Stimulated activated CD4-positive, alpha-beta T cell treated with anti-CD3 and anti-CD28 coated beads, Interleukin-4, amount 100 ng/mL, for 48 hours (primary cell): ENCODE results near the gene FBXO31.

Experiments
- DNase-seq, 2 donors: peaks; one replicate each; pipeline ENCODE4 v3.0.0-alpha.2; 2020; ENCODE audit warnings: low read depth in 2 of 2

FBXO31 gene

DNA sequence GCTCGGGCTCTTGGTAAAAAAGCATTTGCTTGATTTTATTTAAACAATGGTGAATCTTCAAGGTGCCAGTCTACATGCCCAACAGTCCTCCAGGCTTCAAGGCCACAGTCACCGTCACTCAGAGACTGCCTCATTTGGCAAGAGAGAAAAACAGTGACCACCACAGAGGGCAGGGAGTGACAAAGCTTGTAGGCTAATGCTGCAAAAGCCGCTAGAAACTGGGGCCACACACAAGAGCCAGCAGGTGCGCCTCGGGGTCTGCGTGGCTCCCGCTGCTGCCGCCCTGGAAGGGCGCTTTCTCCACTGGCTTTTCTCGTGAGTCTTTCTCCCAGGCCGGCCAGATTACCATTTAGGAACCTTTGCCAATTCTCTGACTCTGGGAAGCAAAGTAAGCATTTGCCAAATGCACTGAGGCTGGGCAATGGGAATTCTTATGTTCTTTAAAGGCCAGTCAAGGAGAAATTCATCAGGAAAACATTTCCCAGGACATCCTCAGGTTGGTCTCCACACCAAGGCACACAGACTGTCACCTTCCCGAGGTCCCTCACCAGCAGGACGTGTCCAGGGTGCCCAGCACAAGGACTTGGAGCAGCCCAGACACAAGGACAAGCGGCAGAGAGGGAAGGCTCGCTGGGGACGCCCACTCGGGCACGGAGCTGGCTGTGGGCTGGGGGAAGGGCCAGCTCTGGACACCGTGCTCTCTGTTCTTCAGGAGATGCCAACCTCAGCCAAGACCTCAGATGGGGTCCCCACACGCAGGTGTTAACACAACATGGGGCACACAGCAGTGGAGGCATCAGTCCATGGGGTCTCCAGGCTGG, 53.9 kb downstream of the FBXO31 start:
- DNase-seq, result no peak

DNA sequence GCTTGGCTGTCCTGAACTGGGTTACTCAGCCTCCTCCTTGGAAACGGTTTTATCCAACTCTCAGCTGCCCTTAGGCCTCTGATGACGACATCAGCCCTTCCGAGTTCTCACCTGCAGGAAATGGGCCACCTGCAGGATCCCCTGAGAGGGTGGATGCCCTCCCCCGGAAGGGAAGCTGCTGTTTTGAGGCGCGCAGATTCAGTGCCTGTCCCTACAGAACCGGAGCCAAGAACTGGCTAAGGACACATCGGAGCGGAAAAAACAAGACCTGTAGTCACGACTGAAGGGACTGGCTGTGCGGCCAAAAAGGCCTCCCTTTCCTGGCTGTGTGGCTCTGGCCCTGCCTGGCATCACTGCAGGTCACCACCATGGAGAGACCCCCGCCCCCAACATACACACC, 54.7 kb downstream of the FBXO31 start:
- no peak for DNase-seq

DNA sequence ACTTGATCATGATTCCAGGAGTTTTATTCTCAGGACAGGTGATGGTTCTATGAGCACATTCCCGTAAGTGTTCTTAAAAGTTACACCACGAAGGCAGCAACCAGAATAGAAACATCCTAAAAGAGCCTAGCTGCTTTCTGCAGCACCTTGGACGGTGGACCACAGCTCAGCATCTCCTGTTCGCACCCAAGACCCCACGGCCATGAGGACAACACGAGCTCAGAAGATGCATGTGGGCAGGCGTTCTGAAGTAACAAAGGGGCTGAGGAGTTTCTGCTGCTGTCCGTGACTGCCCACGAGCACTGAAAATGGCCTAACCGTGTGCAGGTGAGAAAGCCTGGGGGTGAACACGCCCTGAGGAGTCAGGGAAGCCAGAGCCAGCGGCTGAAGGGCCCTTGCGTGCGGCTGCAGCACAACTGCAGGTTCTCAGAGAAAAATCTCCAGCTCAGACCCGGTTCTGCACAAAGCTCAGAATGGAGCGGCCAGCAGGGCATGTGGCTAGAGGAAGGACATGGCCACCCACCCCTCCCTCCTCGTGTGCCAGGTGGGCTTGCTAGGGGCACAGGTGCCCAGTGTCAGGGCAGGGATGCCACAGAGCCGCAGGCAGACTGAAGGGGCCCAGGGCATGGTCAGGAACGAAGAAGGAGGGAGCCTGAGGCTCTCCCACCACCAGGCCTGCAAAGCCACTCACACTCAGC, 55.6 kb downstream of the FBXO31 start:
- DNase-seq, result no peak

DNA sequence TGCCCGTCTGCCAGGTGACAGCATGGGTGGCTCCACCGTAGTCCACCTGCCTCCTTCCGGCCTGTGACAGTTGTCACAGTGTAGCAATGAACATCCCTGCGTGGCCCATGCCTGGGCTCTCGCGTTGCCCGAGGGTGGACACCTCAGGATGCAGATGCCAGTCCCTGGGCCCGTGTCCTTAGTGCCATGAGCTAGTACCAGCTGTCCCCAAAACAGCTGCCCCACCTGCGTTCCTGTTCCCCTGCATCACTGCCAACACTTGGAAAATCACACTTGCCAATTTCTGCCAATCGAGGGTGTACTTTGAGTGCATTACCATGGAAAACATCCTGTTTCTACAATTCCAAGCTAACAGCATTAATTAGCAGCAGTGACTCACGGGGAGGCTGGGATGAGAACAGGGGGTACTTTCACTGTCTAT, 57.4 kb downstream of the FBXO31 start:
- DNase-seq, result no peak

DNA sequence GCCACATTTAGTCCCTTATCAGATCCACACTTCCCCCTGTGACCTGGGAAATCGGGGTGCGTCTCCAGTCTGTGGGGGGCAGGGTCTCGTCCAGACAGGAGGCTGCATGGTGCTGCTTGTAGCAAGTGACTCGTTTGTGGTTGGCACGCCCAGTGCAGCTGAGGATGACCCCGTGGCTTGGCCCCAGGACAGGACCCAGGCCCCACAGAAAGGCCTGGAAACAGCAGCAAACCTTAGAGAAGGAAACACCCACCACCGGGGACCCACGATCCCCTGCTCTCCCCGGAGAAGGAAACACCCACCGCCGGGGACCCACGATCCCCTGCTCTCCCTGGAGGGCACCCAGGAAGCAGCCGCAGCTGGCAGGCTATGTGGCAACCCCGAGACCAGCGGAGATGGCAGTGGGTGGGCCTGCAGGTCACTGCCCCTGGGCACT, 58.1 kb downstream of the FBXO31 start:
- DNase-seq, result no peak

DNA sequence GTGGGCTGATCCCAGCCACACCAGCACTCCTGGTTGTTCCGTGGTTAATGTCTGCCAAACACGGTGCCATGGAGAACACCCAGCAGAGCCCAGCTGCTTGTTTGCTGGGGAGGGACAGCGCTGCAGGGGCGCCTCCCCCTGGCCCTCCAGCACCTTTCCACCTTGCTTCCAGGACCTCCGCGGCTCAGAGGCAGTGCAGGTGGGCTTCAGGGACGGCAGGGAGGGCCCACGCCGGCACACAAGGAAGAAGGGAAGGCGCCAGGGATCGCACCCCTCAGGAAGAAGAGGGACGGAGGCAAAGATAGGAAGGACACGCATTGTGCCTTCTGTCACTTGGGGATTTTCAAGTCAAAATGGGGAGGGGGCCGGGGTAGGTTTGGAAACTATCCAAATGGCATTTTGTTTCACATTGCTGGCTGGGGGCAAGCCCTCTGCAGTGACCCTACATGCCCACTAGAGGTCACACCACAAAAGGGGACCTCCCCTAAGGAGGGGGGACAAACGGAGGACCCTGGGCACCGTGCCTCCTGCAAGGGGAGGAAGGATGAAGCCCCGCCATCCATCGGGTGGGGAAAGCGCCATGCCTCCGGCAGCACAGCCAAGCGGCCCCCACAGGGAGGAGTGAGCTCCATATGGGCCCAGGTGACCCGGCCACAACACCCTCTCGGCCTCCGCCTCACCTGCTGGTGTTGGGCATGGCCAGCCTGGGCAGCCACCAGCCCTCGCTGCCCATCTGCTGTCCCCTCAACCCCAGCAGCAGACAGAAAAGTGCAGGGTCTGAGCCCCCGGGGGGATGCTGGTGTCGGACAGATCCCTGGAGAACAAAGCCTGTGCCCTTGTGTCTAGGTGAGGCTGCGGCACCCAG, 58.9 kb downstream of the FBXO31 start:
- peak; percentile 8 to 29 for DNase-seq

DNA sequence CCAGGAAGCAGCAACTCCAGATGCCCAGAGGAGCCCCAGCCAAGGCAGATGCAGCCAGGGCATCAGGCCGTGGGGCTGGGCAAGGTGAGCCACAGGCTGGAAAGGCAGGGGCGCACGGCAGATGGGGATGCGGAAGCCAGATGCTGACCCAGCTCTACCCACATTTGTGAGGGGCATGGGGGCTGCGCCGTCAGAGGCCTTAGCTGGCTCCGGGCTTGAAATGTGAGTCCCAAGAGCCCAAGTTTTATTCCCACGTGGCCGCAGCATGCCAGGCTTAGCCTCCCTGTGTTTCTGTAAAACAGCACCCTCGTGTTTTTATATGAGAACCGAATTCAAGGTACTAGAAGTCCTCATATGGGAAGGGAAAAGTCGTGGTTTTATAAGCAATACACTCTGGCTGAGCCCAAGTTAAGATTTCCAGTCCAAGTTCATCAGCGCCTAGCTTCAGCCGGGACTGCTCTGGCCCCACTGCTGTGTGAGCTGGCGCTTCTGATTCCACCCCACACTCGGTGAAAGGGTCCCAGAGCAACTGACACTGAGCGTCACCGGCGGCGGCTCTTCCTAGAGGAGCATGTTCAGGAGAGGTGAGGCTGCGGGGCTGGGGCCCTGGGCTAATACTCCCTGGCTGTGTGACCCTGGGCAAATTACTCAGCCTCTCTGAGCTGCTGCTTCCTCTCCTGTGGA, 59.7 kb downstream of the FBXO31 start:
- DNase-seq, result no peak

DNA sequence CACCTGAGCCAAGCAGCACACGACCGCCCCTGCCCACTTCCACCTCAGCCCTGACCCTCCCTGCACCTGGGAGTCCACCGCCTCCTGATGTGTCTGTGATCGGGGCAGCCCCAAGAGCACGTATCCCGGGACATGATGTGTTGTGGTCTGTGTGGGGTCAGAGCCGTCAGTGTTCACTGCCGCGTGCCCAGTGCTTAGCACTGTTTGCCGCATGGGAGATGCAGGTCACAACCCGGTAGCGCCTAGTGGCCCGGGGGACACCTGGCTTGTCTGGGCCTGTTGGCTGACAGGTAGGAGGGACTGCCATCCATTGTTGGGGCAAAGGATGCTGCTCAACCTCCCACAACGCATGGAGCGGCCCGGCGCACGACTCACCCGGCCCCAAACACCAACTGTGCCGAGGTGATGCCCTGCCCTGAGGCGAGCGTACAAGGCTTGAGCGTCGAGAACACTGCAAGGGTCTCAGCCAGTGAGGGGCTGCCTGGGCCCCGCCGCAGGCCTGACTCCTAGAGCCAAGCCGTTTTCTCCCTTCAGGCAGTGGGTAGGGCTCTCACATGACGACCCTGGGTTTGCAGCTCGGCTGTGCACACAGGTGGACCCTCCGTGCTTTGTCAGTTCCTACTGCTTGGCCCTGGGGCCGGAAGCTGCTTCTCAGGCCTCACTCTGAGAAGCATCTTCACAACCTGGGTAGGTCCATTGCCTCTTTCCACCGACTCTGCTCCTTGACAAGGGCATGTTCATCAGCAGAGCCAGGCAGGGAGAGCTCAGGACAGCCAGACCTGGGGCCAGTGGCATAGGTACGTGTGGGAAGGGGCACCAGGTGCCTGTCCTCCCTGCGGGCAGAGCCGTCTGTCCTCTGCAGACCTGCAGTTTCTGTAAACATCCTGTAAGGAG, 60.5 kb downstream of the FBXO31 start:
- no peak for DNase-seq

DNA sequence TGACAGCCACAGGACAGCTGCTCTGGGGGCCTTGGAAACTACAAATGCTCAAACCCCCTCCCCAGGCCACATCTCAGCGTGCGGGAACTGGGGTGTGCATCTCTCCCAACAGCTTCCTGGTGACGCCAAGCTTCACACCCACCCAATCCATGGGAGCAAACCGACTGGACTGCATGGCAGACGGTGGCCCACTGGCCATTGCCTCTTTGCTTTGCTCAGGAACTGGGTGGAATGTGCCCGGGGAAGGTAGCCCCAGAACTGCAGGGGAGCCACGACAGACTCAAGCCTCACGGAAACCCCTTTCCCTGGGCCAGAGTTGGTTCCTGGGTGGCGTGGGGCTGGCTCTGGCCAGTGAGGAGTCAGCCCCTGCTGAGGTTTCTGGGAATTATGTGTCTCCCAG, 61.2 kb downstream of the FBXO31 start:
- DNase-seq, result no peak

DNA sequence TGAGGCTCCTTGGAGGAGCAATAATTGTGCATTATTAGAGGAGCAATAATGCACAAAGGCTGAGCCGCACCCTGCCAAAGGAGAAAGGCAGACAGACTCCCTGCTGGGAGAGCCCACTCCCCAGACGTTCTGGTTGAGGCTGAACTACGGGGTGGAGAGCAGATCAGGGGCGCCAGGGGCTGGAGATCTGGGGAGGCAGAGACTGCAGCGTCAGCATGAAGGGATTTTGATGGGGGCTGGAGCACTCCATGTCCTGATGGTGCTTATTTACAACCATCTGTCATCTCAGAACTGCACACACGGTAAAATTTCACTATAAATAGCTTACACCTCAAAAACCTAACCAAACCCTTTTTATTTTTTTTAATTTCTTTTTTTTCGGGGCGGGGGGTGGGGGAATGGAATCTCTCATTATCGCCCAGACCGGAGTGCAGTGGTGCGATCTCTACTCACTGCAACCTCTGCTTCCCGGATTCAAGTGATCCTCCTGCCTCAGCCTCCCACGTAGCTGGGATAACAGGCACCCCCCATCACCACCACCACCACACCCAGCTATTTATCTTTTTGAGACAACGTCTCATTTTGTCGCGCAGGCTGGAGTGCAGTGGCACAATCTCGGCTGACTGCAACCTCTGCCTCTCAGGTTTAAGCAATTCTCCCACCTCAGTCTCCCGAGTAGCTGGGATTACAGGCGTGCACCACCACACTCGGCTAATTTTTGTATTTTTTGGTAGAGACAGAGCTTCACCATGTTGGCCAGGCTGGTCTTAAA, 62.1 kb downstream of the FBXO31 start:
- DNase-seq, result no peak

DNA sequence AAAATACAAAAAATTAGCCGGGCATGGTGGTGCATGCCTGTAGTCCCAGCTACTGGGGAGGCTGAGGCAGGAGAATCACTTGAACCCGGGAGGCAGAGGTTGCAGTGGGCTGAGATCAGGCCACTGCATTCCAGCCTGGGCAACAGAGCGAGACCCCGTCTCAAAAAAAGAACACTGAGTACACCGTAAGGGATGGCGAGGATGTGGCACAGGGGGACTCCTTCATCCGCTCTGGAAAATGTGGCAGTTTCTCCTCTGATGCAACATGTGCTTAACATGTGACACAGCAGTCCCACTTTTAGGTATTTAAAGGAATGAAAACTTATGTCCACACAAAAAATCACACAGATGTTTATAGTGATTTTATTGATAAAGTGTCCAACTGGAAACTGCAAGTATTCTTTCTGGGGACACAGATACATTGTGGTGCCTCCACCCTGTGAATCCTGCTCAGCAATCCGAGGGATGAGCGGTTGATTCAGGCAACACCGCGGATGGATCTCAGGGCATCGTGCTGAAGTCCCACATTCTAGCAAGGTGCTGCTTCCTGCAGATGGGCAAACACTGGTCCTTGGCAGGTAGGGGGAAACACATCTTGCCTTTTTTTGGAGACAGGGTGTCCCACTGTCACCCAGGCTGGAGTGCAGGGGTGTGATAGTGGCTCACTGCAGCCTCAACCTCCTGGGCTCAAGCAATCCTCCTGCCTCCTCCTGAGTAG, 62.9 kb downstream of the FBXO31 start:
- DNase-seq, result no peak

DNA sequence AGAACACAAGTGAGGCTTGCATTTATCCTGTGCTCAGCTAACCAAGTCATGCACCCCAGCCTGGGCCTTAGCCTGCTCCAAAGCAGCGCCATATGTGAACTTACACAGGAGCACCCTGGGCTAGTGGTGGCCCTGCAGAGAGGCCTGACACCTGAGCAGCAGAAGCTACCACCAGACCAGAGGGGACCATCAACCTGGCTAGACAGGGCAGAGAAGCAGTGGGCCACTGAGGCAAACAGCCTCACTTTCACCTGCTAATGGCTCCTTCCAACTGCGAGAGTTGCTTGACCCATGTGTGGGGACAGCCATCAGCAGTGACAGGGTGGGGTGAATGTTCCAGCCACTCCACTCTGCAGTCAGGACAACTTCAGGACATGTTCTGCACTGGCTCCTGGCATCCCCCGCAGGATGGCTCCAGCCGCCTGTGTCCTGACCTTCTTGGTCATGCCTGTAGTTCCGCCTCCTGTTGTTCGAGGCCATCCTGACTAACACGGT, 63.5 kb downstream of the FBXO31 start:
- no peak for DNase-seq

DNA sequence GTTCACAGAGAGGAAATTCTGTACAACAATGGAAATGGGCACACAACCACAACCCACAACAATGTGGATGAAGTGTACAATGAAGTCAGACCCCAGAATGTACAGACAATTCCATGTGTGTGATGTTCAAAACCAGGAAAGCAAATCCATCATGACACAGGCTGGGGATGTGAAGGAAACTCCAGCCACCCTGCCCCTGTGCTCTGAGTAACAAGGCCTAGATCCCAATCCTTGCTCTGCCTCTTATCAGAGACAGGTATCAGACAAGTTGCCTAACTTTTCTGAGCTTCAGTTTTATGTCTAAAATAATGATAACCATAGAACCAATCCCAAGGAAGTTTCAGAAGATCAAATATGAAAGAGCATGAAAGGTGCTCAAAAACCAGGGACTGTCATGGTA, 64.6 kb downstream of the FBXO31 start:
- DNase-seq, result no peak

DNA sequence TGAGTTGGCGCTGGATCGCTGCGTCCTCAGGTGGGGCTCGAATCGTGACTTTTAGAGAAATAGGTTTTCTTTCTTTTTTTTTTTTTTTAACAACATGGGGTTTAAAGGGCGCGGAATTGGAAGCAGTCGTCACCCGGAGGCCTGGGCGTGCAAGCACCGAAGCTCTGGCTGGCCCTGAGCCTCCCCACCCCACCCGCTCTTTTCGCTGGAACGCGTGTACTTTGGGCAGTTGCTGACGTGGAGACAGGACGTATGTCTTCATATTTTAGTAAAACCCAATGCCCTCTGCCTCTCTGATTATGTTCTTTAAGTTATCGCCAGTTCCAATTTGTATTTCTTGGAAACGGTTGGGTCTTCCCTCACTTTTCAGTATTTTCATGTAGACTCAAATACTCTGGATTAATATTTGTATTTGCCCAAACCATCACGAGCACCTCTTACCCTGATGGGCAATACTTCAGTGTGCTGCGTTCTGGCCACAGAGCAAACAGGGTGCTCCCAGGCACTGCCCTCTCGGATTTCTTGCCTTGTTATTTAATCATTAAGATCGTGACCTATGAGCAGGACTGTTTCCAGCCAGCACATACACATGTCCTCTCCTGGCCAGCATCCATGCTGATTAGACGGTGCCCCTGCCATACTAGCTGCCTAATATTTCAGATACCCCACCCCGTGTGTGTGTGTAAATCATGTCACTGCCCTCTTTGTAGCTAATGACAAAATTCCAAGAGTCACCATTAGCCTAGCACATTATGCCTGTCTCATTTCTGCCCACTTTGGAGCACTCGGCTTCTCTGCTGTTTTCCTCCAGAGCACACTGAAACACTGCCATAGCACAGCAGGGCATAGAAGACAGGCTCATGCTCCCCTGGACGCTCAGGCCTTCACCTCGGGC, 65.6 kb downstream of the FBXO31 start:
- peak in 1 of 2 donors; percentile 44 for DNase-seq

DNA sequence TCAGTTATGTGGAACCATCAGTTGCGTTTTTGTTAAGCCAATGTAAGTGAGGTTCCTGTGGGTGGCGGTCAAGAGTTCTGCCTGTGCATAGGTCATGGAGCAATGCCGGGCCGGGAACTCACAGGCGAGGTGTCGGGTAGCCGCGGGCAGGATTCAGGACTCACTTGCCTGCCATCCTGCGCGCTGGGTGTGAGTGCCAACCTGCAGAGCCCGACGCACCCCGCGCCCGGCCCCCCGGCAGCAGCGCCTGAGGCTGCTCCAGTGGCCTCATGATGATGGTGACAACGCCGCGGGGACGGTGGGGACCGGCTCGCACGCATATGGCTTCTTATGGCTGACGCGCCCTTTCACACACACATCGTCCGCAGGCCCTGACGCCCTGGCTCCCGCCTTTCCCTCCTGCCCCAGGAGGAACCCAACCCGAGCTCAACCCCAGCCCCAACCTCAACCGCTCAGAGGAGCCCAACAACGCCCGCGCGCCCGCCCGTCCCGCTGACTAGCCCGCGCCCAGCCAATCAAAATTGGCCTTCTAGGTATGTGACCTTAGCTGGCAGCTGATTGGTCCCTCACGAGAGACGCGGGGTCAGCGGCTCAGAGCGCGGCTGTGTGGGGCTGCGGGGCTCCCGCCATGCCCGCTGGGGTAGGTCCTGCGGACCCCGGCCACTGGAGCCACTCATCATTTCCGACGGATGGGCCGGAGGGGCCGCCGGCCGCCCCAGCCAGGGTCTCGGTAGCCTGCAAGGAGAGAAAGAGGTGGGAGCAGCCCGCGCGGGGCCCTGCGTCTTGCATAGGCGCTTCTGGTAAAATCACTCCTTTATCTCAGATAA, 66.4 kb downstream of the FBXO31 start, which contains the start of gene C16orf95:
Gene C16orf95, minus strand, starts transcription at position 470 of the 827 bp plus-strand sequence. Its CDS starts 150 bp downstream, at position 320.
- DNase-seq, result peak; percentile 94 to 96

DNA sequence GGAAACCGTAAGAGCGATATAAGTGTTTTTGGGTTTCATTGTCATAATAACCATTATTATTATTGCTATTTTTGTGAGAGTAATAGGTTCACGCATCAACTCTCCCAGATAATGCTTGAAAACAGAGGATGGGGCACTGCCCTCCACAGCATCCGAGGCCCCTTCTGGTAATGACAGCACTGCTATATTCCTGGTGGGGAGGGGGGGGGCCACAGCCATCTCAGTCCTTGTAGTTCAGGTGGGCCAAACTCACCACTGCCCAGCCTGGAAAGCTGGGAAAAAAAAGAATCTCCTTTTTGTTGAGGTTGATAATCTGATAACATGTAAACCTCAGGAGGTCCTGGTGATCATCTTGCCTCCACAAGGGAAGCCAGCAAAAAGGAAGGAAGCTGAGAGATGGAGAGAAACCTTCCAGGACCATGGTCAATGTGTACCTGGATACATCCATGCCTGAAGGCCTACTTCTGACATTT, 67.1 kb downstream of the FBXO31 start:
- no peak for DNase-seq

DNA sequence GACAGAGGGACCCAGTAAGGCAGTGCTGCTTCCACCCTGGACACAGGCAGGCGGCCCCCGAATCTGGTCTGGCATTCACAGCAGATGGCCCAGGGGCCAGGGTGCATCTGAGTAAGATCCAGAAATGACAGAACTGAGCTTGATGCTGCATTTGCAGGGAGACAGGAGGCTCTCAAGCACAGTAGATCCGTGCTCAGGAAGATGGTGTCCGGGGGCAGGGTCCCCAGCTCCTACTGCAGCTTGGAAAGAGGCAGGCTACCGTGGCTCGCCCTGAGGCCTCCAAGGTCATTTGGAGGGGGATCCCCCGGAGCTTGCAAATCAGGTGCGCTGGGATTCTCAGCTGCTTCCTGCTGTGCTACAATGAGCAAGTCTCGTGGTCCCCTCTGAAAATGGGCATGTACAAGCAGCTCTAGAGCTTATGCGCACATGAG, 68.6 kb downstream of the FBXO31 start:
- DNase-seq, result no peak
